NCI-H1048 (cell line): ENCODE measurements around the gene CCM2.
"Not testable (repeated sequence)": the region's sequence is repeated elsewhere in the genome, so short reads cannot be mapped to it uniquely, and the experiment has no call there.

Source experiments
- DNase-seq: peaks from one replicate; lab custom pipeline; 2025; lab: John Stamatoyannopoulos, UW

CCM2 gene

GRCh38 chr7:44982535-44982923, 17.5 kb upstream of the CCM2 start:
- DNase-seq: no peak

GRCh38 chr7:44982970-44983369, 17.0 kb upstream of the CCM2 start:
- DNase-seq: no peak

GRCh38 chr7:44983742-44984477, 16.1 kb upstream of the CCM2 start:
- no peak for DNase-seq

- no peak for DNase-seq
These were observed 15.6 kb upstream of the CCM2 start for GRCh38 chr7:44984478-44984758.

- no peak for DNase-seq
These were observed 14.8 kb upstream of the CCM2 start for GRCh38 chr7:44985033-44985695.

GRCh38 chr7:44985900-44986217, 14.1 kb upstream of the CCM2 start:
- DNase-seq: no peak

- peak; percentile 86 for DNase-seq
These were observed 13.6 kb upstream of the CCM2 start for GRCh38 chr7:44986218-44987053.

- no peak for DNase-seq
These were observed 12.5 kb upstream of the CCM2 start for GRCh38 chr7:44987457-44987856.

- DNase-seq: no peak
These were observed 12.0 kb upstream of the CCM2 start for GRCh38 chr7:44987996-44988395.

GRCh38 chr7:44988701-44989100, 11.3 kb upstream of the CCM2 start:
- DNase-seq: no peak

- DNase-seq: no peak
These were observed 10.9 kb upstream of the CCM2 start for GRCh38 chr7:44989132-44989531.

GRCh38 chr7:44990109-44991023, 9.6 kb upstream of the CCM2 start:
- no peak for DNase-seq

- DNase-seq: not testable (repeated sequence)
These were observed 7.8 kb upstream of the CCM2 start for GRCh38 chr7:44992004-44992795.

- DNase-seq: no peak
These were observed 5.0 kb upstream of the CCM2 start for GRCh38 chr7:44994877-44995554.

GRCh38 chr7:44995555-44996493, 4.2 kb upstream of the CCM2 start:
- no peak for DNase-seq

GRCh38 chr7:44998153-44998871, 1.7 kb upstream of the CCM2 start:
- DNase-seq: no peak

GRCh38 chr7:44999245-45000092, 532 bp upstream of the CCM2 start:
- peak; percentile 96 for DNase-seq

GRCh38 chr7:45001138-45001694, 1.2 kb downstream of the CCM2 start:
- no peak for DNase-seq
